ENCODE measurements around the gene ALKBH3.

Gene ALKBH3

DNA sequence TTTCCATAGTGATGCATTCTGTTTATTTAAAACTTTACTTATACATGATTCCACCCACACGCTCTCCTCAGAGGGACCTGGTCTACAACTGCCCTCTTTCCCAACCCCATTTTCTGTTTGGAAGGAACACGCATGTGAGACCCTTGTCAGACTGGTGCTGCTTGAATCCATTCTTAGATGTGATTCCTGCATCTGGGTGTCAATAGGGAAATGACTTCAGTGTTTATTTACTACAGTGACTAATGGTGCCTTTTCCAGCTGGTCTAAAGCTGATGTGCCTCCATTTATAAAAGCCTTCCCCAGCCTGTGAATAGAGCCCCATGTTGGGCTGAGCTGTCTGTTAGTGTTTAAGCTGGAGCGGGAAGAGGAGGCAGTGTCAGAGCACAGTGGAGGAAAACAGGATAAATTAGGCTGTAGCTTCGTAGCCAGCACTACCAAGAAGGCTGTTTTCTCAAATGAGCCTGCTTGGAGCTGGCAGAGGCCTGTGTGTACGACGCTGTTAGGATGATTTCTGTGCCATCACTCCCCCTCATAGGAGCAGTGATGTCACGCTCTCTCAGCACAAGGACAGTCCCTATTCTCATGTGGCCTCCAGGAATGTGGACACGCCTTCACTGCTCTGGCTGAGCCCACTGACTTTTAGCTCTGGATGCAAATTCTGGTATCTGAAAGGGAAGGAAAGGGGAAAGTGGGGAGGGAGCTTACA is 42.9 kb downstream of the ALKBH3 start:
- no peak for DNase-seq

DNA sequence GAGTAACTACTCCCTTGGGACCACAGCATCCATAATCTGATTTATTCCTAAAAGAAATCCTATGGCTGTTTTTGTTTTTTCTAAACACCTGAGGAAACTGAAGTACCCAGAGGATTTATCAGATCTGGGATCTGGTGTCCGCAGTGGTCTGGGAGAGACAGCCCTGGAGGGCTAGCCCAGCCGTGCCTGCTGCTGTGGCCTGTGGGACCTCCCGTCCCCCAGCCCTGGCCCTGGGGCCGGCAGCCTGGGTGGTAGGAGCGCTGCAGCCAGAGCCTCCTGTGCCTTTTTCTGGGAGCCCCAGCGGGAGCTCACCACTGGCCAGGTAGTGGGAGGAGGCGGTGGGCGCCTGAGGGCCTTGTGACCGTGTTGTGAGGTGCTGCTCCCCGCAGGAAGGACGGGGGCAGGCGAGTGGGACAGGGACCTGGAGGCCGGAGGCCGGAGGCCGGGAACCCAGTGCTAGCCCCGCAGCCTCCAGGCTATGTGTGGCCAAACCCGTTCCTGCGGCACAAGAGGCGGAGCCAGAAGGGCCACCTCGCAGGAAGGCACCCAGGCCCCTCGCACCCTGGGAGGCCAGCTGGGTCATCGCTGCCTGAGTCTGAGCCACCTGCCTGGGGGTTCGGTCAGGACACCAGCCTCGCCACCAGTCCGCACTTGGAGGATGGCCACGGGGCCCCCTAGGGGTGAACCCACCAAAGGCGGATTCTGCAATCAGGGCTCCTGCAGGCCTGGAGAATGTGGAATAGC is 43.7 kb downstream of the ALKBH3 start:
- no peak for DNase-seq

DNA sequence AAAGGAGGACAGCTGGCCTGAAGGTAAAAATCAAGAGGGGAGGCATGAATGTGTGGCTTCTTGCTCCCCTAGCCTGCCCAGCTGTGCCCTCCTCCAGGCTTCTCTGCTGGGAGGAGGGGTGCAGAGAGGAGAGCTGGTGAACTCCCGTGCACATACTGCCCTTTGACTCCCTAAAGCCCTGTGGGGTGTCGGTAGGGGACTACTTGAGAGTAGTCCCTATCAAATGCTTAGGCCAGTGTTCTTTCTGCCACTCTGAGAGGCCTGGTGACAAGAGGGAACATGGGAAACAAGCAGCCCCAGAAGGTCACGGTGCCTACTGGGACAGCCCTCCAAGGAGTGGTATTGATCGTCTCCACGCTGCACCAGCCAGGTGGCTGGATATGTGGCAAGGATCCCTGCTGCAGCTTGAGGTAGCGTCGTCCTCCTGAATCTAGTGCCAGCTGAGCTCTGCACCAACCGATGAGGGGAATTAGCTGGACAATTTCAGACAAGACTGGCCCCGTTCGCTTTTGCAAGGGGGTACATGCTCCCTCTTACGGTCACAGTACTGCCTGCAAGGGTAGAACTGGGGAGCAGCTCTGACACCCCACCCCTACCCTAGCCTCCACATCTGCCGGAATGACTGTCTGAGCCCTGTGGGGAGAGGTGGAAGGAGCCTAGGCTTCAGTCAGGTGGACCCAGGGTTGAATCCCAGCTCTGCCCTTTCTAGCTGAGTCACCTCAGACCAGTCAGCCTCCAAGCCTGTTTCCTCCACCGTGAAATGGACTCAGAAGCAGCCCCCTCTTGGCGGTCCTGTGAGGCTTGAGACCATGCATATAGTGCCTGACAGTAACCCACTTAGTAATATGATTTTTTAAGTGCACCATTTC is 44.7 kb downstream of the ALKBH3 start:
- no peak for DNase-seq

DNA sequence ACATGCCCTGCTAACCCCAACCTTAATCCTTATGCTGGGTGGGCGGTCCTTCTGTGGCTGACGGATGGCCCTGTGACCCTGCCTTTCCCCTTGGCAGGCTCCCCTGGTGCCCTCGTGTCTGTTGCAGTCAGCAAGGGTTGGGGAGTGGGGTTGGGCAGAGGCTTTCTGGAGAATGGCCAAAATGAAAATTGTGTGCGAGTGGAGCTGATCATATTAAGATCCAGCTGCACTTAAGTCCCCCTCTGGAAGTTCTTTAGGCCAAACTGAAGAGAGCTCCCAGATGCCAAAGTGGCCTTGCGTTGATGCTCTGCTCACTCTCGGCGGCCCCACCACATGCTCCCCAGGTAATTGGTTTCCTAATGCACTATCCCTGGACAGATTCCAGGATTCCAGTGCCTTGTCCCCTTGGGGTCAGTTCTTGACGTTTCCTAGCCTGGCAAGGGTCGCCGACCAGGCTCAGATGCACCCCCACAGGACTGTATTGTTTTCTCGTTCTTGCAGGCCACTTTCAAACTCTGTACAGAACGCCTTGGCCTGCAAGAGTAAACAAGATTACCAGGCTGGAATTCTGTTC is 45.4 kb downstream of the ALKBH3 start:
- no peak for DNase-seq

DNA sequence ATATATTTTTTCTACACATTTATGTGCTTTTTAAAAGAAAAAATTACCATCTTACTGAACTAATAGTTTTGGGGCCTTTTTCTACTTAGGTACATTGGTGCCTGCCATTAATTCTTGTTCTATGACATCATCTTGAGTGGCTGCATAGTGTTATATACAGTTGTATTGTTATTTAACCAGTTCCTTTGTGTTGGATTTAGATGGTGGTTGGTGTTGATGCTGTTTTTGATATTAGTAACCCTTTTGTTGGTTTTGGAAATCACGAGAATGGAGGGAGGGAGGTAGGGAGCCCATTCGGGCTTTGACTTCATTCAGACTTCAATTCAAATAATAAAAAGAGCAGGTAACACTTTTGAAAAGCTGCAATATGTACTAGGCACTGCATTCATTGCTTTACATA is 46.4 kb downstream of the ALKBH3 start:
- DNase-seq: no peak

DNA sequence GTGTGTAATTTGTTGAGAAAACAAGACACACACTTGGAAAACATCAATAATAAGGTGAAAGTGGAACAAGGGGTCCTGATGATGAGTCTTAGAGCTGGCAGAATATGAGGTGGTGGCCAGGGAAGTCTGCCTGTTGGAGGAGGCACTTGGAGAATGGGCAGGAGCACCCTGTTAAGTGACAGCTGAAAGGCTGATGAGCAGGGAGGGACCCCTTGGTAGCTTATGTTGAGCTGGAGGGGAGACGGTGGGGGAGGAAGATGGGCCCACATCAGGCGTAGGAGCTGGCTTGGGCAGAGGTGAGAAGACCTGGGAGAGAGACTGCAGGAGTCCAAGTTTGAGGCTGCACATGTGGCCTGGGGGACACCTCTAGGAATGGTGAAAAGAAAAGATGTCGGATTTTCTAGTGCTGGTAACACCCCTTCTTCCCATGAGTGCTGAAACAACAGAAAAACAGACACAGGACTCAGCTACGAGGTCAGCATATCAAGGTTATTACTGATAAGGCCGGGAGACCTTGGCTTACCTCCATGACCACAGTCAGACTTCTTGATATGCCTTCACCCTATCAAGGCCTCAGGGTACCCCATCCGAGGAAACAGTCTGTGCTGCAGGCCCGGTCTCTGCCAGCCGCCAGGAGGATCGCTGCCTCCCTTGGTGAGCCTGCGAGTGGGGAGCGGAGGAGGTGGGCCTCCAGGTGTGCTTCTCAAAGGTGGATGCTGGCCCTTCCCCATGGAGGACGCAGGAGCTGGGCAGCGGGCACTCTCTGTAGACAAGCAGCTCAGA is 47.5 kb downstream of the ALKBH3 start:
- DNase-seq: no peak

DNA sequence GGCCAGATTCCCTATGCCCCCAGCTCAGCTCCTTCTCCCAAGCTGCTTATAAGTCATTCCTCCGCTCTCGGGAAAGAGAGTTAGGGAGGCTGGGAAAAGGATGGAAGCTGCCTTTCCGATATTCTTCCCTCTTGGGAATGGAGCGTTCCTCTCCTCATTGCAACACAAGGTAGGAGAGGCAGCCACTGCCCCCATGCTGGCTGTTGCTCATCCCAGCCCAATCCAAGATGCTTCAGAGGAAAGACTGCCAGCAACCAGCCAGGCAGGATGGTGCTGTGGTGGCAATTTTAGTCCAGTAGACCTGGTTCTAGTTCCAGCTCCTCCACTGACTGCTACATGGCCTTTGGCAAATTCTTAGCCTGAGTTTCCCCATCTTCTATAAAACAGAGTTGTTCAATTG is 48.1 kb downstream of the ALKBH3 start:
- no peak for DNase-seq

DNA sequence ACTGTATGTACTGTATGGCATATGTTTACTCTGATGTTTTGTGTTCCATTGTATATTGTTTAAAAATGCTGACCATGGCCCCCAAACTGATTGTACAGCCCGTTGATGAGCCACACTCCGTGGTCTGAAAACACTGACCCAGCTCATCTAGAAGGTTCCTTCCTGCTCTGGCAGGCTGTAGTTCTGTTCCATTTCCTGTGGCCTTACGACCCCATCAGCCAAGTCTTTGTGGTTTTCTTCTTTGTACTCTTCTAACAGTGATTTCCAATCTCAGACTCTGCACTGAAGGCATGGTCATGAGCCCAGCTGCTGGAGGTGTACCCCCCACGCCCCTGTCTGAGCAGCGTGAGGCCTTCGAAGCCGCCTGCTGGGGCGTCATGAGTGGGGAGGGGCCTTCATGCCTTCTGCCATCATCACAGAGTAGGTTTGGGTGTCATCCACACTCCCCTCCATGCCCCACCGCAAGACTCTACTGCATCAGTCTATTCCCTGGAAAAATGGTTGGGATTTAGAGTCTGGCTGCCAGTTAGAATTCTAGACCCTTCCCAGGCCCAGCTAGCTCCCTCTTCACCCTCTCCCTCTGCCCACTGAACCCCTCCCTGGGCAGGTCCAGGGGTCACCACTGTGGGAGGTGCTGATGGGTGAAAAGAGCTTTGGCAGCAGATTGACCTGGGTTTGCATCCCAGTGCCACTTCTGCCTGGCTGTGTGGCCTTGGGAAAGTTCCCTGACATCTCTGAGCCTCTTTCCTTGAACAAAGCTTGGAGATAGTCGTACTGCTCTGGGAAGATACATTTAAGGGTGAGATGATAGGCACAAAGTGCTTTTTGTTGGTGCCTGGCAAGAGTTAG is 50.5 kb downstream of the ALKBH3 start:
- no peak for DNase-seq

DNA sequence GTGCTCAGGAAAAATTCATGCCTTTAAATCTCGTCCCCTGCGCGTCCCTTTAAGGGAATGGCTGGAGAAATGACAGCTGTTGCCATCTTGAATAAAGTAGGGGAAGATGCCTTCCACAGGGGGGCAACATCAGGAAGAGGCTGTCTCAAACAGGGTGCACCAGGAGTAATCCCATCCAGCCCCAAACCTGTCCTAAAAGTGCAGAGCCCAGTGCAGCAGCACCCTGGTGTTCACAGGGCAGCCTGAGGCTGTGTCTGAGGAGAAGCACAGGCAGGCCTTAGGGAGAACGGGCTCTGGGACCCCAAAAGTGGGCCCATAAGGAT is 51.0 kb downstream of the ALKBH3 start:
- no peak for DNase-seq

DNA sequence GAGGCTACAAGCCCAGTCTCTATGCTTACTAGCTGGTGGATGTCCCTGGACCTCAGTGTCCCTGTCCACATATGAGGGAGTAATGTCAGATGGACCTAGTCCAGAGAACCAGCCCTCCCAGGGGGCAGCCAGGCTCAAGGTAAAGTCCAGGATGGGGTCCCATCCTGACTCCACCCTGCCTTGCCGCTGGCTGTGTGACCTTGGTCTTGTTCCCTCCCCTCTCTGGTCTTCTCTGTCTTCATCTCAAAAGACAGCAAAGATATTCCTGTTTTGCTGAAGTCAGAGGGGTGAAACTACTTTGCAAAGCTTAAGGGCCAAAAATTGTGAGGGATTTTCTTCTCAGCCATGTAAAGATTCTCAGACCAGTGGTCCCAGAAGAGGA is 52.6 kb downstream of the ALKBH3 start:
- DNase-seq: no peak

DNA sequence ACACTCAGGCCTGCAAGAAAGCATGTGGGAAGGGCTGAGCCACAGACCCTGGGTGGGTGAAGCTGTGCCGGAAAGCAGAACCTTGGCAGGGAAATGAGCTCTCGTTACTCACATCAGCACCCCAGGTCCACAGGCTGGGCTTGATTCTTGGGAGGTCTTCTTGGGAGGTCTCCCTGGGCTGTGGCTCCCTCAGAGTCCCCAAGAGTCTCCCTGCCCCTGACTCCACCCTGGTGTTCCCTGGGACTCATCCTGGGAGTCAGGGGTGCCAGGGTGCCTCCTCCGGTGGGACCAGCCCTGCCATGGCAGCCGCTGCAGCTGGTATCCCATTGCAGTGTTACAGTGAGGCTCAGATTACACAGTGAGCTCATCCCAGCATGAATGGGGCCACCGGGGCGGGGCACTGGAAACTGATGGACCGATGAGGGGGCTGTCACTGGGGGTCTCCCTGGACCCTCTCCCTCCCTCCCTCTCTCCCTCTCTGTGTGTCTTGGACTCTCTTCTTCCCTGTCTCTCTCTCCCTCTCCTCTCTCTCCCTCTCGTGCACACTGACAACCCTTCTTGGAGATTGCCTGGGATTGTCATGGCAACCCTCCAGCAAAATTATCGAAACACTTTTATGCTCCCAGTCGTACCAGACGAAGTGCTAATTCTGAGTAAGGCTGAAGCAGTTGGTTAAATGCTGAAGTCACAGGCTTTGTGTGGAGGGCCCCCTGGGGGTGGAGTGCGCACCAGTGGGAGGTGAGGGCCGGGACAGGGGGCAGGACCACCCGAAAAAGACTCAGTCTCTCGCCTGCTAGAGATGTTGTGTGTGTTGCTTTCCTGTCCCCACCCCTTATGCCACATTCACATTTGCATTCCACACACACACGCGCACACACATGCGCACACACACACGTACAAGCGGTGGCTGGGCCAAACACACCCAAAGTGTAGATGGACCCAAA is 53.2 kb downstream of the ALKBH3 start:
- DNase-seq: peak; percentile 14

DNA sequence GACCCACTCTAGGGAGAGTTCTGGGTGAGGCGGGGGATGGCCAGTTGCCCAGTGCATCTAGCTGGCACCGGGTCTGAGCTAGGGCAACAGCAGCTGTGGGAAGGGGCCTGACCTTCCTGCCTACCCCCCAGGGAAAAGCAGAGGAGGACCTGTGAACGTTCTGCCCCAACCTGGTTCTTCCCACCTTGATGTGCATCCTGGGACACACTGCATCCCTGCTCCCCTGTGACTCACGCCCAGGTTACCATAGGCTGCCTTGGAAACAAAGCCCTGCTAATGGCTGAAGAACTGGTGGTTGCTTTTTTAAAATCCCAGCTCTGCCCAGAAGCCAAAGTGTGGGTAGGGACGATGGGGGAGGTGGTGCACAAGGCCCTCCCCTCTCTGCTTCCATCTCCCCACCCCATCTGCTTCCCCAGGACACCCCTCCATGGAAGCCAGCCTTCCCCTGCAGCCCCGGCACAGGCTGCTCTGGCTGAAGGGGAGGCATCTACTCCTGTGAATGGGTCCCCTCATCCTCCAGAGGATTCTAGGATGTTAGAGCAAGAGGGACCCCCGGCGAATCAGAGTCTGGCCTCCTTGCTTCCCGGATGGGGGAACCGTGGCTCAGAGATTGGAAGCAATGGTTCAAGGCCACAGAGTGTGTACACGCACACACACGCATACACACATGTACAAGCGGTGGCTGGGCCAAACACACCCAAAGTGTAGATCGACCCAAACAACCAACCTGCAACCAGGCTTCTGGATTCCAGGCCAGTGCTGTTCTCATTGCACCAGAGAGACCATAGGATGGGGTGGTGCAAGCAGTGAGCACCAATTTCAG is 54.2 kb downstream of the ALKBH3 start:
- no peak for DNase-seq

DNA sequence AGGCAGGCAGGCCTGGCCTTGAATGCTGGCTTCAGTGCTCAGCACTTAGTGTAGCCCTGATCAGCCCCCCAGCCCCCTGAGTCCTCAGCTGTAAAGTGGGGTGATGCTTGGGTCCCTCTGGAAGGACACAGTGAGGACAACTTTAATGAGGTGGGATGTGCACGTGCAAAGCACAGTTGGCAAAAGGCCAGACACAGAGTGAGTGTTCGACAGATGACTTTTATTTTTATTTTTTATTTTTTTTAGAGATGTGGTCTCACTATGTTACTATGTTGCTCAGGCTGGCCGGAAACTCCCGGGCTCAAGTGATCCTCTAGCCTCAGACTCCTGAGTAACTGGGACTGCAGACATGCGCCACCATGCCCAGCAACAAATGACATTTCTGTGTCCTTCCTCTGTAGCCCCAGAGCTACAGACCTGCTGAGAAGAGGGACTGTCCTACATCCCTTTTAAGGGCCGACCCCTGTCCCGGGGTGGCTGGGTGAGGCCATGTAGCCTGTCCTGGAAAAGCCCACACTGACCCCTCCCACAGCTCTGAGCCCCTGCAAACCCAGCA is 54.9 kb downstream of the ALKBH3 start:
- DNase-seq: no peak

DNA sequence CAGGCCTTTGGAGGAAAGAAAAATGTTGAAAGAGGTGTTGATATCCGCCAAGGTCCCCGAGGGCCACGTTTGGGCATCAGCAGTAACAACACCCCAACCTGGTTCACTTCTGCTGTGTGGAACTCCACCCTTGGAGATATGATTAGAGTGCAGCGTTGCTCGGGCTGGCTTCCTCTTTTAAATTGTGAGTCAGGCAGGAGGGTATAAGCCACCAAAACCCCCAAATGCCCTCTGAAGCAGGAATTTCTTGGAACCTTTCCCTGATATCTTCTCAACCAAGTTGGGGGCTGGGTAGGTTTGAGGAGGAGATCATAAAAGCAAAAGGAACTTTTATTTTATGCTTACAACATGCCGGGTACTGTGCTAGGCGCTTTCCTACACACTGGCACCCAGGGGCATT is 55.4 kb downstream of the ALKBH3 start:
- no peak for DNase-seq

DNA sequence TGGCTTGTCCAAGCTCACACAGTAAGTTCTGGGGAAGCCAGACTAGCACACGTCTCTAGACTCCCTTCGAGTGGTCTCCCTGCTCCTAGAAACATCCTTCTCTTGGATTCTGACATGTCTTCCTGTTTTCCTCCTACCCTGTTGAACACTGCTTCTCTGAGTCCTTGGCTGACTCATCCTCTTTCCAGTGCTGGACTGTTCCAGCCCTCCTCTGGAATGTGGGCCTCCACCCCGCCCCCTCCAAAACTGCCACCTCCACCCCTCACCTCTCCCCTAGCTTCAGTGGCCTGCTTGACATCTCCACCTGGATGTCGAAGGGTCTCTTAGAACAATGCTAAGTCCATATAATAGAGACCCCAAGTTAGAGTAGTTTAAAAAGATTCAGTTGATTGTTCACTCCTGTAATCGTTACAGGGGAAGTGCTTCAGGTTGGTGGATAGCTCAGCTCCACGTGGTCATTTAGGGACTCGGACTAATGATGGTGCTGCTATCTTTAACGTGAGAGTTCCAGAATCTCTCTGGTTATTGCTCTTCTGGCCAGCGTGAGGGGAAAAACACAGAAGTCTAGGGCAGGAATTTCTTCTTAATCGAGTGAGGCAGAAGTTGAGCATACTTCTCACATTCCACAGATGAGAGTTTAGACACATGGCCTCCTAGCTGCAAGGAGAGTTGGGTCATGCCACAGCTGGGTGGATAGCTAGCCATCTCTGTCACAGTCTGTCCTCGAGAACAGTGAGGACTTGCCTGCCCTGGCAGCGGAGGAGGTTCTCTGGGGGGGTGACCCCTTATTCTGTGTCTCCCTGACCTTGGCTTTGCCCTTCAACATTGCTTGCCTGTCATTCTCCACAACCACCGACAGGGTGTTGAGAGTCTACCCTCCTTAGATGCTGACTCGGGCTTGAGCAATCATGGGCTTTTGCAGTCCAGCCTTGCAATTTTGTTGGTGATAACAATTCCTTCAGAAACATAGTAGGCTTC is 57.1 kb downstream of the ALKBH3 start:
- no peak for DNase-seq

DNA sequence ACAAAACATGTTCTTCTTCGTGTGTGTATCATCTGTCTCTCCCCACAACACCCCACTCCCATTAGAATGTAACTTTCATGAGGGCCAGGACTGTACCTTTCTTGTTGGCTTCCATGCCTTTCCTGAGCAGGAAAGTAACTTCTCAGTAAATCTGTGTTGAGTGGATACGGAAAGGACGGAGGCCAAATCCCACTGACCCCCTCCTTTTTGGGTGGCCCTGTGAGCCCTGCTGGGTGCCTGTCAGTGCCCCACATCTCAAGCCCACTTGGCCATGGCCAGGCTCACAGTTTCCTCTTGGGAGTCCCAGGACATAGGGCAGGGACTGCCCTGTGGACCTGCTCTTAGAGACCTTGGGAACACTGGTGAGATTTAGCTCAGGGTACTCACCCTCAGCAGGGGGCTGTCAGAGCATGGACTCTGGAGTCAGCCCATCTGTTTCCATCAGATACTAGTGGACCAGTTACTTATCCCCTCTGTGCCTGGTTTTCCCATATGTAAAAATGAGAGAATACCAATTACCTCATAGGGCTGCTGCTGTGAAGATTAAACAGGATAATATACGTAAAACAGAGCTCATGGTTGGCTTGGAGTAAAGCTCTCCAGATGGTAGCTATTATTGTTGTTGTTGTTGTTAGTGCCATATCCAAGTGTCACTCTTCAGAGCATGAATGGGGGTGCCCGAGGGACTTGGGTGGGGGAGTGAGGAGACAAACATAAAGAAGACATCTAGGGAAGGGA is 60.8 kb downstream of the ALKBH3 start:
- peak; percentile 51 for DNase-seq

DNA sequence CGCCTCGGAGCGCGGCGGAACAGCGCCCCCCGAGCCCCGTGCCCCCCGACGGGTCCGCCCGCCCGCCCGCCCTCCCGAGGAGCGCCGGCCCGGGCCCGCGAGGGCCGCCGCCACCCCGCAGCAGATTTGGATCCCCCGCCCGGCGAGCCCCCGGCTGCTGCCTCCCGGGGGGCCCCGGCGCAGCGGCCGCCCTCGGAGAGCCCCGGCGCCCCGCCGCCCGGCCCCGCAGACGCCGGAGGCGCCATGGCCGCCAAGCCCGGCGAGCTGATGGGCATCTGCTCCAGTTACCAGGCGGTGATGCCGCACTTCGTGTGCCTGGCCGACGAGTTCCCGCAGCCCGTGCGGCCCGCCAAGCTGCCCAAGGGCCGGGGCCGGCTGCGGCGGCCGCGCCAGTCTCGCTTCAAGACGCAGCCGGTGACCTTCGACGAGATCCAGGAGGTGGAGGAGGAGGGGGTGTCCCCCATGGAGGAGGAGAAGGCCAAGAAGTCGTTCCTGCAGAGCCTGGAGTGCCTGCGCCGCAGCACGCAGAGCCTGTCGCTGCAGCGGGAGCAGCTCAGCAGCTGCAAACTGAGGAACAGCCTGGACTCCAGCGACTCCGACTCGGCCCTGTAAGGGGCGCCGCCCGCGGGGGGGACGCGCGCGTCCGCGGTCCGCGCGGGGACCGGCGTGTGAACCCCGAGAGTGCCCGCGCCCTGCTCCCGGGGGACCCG is 62.2 kb downstream of the ALKBH3 start:
- no peak for DNase-seq

All from NCI-H1694 (cell line).